Uterus (tissue), 4 donors: ENCODE results near the gene SH2D3C. TPM values are rescaled to one million over a fixed set of nuclear protein-coding genes. Genes with fewer than 3 reads are reported as not detected.

ENCODE experiments used
- DNase-seq, 2 donors: peaks; one replicate each; pipeline ENCODE4 v3.0.0-alpha.2; 2019 to 2020
- H3K27ac ChIP-seq, 2 donors: fragments of 200-600 bp; sonication (generic); 1 replicate in 1 of 2; 2 replicates in 1 of 2; pipeline ENCODE4 v1.5.1; 2016 to 2018
- H3K27me3 ChIP-seq, 2 donors: fragments of 200-600 bp; sonication (generic); one replicate each; pipeline ENCODE4 v1.5.1; 2018 to 2019; ENCODE audit warnings: control low read depth in 1 of 2
- H3K36me3 ChIP-seq, 2 donors: fragments of 200-600 bp; sonication (generic); one replicate each; pipeline ENCODE4 v1.5.1; 2019; ENCODE audit warnings: control low read depth in 1 of 2
- H3K4me1 ChIP-seq, 2 donors: fragments of 200-600 bp; sonication (generic); one replicate each; pipeline ENCODE4 v1.5.1; 2018 to 2019; ENCODE audit warnings: control low read depth in 1 of 2
- H3K4me3 ChIP-seq, 2 donors: fragments of 200-600 bp; sonication (generic); 1 replicate in 1 of 2; 2 replicates in 1 of 2; pipeline ENCODE4 v1.5.1; 2018 to 2019; ENCODE audit warnings: mild to moderate bottlenecking in 1 of 2
- H3K9me3 ChIP-seq, 2 donors: fragments of 200-600 bp; sonication (generic); one replicate each; pipeline ENCODE4 v1.5.1; 2019; ENCODE audit warnings: control low read depth in 1 of 2
- POLR2A ChIP-seq, 2 donors: fragments of 450-650 bp; IDR thresholded peaks; one replicate each; pipeline ENCODE4 v1.6.1; 2016; ENCODE audit warnings: antibody characterized with exemption in 2 of 2, mild to moderate bottlenecking in 1 of 2, moderate library complexity in 1 of 2
- intact Hi-C: fragments of 100-400 bp; cut with DNase I; formaldehyde crosslinking; loops from one replicate; pipeline ENCODE4 v1.15.1; 2023; ENCODE audit warnings: low total_unique reads
- total RNA-seq, 4 donors: library from RNA; depleted of rRNA in 3 of 4; stranded (reverse); fragments of >200 nt in 3 of 4; gene quantifications; one replicate each; pipeline versions ENCODE4 v1.1.0 to v1.2.4, GENCODE V29; 2014 to 2023
- TF ChIP-seq, protein P1 (sequence below), 4 experiments: fragments of 200-600 bp in 2 of 4; fragments of 450-650 bp in 2 of 4; sonication (generic) in 2 of 4; IDR thresholded peaks; one replicate each; pipeline ENCODE4 v1.5.1; 2016 to 2019; ENCODE audit warnings: antibody characterized with exemption in 4 of 4, mild to moderate bottlenecking in 2 of 4, moderate library complexity in 1 of 4
- donor health status: DM: yes; HTN: yes; CAD: no.

Gene SH2D3C
- total RNA-seq, 4 donors from 2014 or later = 3.6 to 38.1 (median 19.8) TPM

- Histone ChIP-seq H3K36me3 (no peaks in the 10 kb centered on the region), H3K4me3 (no peak overlapping the region), H3K9me3 (no peaks in the 10 kb centered on the region), H3K27me3 (no peaks in the 10 kb centered on the region), H3K4me1 (no peaks in the 10 kb centered on the region), H3K27ac (no peak overlapping the region)
- DNase-seq = no peak
- intact Hi-C loops = no loop called here
- TF ChIP-seq POLR2A (IDR thresholded peaks at IDR 0.05) = no peak
- TF ChIP-seq, protein P1, sequence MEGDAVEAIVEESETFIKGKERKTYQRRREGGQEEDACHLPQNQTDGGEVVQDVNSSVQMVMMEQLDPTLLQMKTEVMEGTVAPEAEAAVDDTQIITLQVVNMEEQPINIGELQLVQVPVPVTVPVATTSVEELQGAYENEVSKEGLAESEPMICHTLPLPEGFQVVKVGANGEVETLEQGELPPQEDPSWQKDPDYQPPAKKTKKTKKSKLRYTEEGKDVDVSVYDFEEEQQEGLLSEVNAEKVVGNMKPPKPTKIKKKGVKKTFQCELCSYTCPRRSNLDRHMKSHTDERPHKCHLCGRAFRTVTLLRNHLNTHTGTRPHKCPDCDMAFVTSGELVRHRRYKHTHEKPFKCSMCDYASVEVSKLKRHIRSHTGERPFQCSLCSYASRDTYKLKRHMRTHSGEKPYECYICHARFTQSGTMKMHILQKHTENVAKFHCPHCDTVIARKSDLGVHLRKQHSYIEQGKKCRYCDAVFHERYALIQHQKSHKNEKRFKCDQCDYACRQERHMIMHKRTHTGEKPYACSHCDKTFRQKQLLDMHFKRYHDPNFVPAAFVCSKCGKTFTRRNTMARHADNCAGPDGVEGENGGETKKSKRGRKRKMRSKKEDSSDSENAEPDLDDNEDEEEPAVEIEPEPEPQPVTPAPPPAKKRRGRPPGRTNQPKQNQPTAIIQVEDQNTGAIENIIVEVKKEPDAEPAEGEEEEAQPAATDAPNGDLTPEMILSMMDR (IDR thresholded peaks at IDR 0.05) = no peak
Observed at GRCh38 chr9:127703289-127703946, 75.0 kb downstream of the SH2D3C start.

GRCh38 chr9:127700594-127701255 is 77.7 kb downstream of the SH2D3C start:
- DNase-seq = no peak
- no peak overlapping the region for H3K27ac ChIP-seq
- H3K4me1 ChIP-seq = no peaks in the 10 kb centered on the region
- intact Hi-C loops = no loop called here
- H3K9me3 ChIP-seq = no peaks in the 10 kb centered on the region
- H3K27me3 ChIP-seq = no peaks in the 10 kb centered on the region
- no peaks in the 10 kb centered on the region for H3K36me3 ChIP-seq
- TF ChIP-seq POLR2A (IDR thresholded peaks at IDR 0.05) = no peak
- TF ChIP-seq, protein P1 (IDR thresholded peaks at IDR 0.05) = no peak
- H3K4me3 ChIP-seq = no peak overlapping the region

GRCh38 chr9:127700140-127700539 is 78.3 kb downstream of the SH2D3C start:
- TF ChIP-seq, protein P1 (IDR thresholded peaks at IDR 0.05) = no peak
- TF ChIP-seq POLR2A (IDR thresholded peaks at IDR 0.05) = no peak
- no peaks in the 10 kb centered on the region for H3K36me3 ChIP-seq
- no peak overlapping the region for H3K4me3 ChIP-seq
- peak overlapping the region; percentile 80 to 88 for H3K27ac ChIP-seq
- no peaks in the 10 kb centered on the region for H3K9me3 ChIP-seq
- no peak for DNase-seq
- intact Hi-C loops = no loop called here
- no peaks in the 10 kb centered on the region for H3K4me1 ChIP-seq
- no peaks in the 10 kb centered on the region for H3K27me3 ChIP-seq

DNA sequence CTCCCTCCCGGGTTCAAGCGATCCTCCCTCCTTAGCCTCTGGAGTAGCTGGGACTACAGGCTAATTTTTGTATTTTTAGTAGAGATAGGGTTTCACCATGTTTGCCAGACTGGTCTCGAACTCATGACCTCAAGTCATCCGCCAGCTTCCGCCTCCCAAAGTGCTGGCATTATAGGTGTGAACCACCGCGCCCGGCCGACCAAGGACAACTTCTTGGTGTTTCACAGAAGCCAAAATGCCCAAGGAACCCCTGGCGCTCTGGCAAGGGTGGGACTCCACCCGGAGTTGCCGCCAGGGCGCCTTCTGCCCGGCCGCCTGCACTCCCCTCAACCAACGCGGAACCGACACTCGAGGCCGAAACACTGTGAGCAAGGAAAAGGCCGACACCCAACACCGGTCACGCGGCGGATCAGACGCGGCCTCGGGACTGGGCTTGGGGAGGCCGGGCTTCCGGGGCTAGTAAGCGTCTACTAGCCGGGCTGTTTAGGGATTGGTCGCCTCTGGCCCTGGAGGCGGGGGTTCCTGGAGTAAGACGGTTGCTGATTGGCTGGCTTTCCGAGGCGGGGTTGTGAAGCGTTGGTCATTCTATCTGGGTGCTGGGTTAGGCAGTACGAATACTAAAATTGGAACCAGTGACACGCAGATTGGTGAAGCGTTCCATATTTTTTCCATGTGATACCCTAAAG is 79.3 kb downstream of the SH2D3C start:
- DNase-seq = peak; percentile 96 to 98
- peak overlapping the region; percentile 10 to 33 for H3K4me3 ChIP-seq
- H3K27ac ChIP-seq = peak overlapping the region; percentile 80 to 88
- no peaks in the 10 kb centered on the region for H3K36me3 ChIP-seq
- no peaks in the 10 kb centered on the region for H3K27me3 ChIP-seq
- H3K9me3 ChIP-seq = no peaks in the 10 kb centered on the region
- TF ChIP-seq, protein P1 (IDR thresholded peaks at IDR 0.05) = peak in 3 of 4 experiments; percentile 19 to 39 (median 31)
- TF ChIP-seq POLR2A (IDR thresholded peaks at IDR 0.05) = peak; percentile 56 to 77
- no peaks in the 10 kb centered on the region for H3K4me1 ChIP-seq
- intact Hi-C loops = no loop called here

DNA sequence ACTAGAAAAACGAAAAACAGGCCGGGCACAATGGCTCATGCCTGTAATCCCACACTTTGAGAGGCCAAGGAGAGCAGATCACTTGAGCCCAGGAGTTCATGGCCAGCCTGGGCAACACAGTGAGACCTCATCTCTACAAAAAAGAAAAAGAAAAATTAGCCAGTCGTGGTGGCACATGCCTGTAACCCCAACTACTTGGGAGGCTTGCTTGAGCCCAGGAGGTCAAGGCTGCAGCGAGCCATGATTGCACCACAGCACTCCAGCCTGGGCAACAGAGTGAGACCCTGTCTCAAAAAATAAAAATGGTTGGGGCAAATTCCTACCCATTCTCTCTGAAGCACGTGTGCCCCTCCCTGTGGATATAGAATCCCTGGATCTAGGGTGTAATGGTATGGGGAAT is 80.1 kb downstream of the SH2D3C start:
- Histone ChIP-seq H3K4me3 (no peak overlapping the region), H3K4me1 (no peaks in the 10 kb centered on the region), H3K27ac (peak overlapping the region; percentile 79 to 88), H3K36me3 (no peaks in the 10 kb centered on the region), H3K9me3 (no peaks in the 10 kb centered on the region), H3K27me3 (no peaks in the 10 kb centered on the region)
- intact Hi-C loops = no loop called here
- DNase-seq = no peak
- TF ChIP-seq POLR2A (IDR thresholded peaks at IDR 0.05) = no peak
- TF ChIP-seq, protein P1 (IDR thresholded peaks at IDR 0.05) = no peak
